OCI-LY7 (cell line): ENCODE data around the gene NDUFB4.

ENCODE experiments used
- EZH2phosphoT487 ChIP-seq: fragments of 200-600 bp; sonication (generic); IDR thresholded peaks from 2 replicates; pipeline ENCODE4 v1.6.1; 2018; ENCODE audit warnings: low read depth, borderline replicate concordance, mild to moderate bottlenecking, mixed run types, antibody characterized with exemption, low read length, moderate library complexity, mixed read lengths
- TF ChIP-seq, protein P1 (sequence below): fragments of 200-600 bp; sonication (generic); conservative IDR thresholded peaks from 2 replicates; pipeline ENCODE4 v1.5.1; 2014; ENCODE audit warnings: mild to moderate bottlenecking, antibody characterized with exemption, low read length, moderate library complexity, mixed read lengths

GRCh38 chr3:120640231-120640630, 44.1 kb downstream of the NDUFB4 start:
- TF ChIP-seq, protein P1, sequence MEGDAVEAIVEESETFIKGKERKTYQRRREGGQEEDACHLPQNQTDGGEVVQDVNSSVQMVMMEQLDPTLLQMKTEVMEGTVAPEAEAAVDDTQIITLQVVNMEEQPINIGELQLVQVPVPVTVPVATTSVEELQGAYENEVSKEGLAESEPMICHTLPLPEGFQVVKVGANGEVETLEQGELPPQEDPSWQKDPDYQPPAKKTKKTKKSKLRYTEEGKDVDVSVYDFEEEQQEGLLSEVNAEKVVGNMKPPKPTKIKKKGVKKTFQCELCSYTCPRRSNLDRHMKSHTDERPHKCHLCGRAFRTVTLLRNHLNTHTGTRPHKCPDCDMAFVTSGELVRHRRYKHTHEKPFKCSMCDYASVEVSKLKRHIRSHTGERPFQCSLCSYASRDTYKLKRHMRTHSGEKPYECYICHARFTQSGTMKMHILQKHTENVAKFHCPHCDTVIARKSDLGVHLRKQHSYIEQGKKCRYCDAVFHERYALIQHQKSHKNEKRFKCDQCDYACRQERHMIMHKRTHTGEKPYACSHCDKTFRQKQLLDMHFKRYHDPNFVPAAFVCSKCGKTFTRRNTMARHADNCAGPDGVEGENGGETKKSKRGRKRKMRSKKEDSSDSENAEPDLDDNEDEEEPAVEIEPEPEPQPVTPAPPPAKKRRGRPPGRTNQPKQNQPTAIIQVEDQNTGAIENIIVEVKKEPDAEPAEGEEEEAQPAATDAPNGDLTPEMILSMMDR = no peak
- no peak for TF ChIP-seq EZH2phosphoT487
